GM19438 (cell line): ENCODE data around the gene TECPR1.
A peak's percentile ranks its signal among the peaks of the same experiment; 100 is the strongest.

Source experiments
- ATAC-seq: cut with Tn5 transposase; IDR thresholded peaks from one replicate; pipeline ENCODE4 v1.9.1; 2021; ENCODE audit warnings: low read depth; ENCODE audit not compliant: unreplicated experiment

The TECPR1 gene, protein sequence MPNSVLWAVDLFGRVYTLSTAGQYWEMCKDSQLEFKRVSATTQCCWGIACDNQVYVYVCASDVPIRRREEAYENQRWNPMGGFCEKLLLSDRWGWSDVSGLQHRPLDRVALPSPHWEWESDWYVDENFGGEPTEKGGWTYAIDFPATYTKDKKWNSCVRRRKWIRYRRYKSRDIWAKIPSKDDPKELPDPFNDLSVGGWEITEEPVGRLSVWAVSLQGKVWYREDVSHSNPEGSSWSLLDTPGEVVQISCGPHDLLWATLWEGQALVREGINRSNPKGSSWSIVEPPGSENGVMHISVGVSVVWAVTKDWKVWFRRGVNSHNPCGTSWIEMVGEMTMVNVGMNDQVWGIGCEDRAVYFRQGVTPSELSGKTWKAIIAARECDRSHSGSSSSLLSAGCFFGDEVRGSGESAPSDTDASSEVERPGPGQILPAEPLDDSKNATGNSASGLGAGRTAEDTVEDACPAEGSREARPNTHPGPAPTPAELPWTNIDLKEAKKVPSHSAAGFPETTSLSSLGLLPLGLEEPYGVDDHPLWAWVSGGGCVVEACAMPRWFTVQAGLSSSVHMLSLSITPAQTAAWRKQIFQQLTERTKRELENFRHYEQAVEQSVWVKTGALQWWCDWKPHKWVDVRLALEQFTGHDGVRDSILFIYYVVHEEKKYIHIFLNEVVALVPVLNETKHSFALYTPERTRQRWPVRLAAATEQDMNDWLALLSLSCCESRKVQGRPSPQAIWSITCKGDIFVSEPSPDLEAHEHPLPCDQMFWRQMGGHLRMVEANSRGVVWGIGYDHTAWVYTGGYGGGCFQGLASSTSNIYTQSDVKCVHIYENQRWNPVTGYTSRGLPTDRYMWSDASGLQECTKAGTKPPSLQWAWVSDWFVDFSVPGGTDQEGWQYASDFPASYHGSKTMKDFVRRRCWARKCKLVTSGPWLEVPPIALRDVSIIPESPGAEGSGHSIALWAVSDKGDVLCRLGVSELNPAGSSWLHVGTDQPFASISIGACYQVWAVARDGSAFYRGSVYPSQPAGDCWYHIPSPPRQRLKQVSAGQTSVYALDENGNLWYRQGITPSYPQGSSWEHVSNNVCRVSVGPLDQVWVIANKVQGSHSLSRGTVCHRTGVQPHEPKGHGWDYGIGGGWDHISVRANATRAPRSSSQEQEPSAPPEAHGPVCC

DNA sequence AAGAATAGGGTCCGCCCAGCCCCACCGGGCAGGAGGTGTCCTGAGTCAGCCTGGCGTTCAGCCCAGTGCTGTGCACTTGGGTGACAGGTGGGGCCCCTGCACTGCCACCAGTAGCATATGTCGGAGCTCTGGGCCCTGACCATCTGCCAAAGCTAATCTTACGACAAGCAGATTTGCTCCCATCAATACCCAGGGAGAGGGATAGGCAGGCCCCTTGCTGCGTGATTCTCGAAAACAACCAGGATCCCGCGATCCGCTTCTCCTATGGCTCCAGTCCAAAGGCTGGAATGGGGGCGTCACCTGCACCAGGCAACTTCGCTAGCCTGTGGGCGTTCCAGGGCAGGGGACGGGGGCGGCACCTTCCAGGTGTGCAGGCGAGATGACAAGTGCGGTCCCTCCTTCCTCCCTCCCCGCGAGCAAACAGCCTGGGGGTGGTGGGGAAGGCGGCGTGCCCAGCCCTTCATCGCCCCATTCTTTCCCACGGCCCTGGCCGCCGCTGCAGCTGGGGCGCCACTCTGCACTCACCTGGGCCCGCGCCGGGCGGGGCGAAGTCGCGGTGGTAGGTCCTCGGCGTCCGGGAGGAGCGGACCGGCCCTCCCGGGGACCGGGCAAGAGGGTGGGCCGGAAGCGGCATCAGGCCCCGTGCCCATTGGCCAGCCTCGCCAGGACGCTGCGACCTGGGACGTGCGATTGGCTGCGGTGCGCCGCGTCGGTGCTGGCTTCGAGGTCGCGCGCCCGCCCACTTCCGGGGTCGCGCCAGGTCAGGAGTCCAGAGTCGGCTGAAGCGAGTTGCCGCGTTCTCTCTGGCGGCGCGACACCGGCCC lies at the start of gene TECPR1:
Gene TECPR1 (minus strand): TSS at position 632 of the 824 bp plus-strand sequence. CDS start 6,086 bp downstream, outside the sequence.
- peak; percentile 94 for ATAC-seq

DNA sequence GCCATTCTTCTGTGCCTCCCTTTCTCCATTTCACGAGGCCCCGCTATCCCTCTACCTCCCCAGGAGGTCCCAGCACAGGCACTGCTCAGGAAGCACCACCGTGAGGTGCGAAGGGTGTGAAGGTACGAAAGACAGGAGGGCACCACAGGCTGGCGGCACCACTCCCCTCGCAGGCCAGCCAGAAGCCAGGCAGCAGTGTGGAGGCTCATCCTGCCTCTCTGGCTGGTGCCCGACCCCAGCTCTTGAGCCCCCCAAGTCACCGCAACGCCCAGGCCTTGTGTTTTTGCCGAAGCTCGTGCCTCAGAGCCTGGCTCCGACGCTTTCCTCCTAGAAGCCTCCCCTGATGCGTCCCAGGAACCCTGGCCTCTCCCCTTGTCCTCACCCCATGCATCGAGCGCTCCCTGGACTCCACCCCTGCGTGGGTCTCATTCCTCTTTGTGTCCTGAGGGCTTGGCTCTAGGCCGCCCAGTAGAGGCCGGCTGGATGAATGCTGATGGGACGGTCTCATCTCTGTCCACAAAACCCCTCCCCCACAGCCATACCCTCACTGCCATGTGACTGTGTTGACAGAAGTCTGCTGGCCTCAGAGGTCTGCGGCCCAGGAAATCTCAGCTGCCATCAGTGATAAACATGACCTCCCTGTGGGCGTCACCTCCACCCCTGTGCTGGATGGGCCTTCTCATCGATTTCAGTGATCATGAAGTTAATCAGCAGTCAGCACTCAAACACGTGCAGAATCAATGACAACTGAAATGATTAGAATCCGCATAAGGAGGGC lies 48.8 kb upstream of the TECPR1 start:
- no peak for ATAC-seq

DNA sequence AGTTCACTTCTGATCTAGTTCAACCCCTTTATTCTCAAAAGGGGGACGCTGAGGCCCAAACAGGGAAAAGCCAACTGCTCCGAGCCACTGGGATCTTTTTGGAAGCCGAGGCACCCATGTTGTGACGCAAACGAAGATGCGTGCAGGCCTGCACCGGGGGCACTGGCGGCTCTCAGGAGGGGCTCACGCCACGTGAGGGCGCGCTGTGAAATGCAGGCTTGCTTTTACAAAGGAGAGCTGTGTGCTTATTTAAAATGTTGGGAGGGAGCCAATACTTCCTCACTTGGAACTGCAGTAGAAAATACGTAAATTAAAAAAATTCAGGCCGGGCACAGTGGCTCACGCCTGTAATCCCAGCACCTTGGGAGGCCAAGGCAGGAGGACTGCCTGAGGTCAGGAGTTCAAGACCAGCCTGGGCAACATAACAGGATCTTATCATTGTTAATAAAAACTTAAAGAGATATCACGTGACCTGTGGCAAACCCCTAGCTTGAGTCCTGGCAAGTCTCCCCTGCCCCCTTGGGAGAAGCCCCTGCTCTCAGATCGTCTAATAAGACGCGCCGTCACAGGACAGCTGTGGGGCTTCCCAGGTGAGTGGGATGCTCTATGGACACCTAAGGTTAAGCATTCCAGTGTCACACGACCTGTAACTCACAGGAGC lies 45.7 kb upstream of the TECPR1 start:
- no peak for ATAC-seq

DNA sequence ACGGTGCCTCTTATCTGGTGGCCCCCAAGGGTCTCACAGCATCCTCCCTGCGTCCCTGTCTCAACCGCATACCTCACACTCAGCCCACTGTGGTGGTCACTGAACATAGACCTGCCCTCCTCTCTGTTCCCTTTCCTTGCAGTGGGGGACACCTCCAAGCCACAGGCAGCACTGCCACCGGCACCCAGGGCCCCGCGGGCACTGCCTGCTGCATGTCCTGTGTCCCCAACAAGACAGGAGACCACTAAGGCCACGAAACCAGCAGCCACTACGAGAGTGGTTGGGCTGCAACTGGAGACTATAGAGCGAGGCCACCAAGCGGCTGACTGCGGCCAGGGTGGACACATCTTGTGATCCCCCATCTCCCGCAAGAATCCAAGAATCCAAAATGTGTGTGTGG lies 44.8 kb upstream of the TECPR1 start:
- ATAC-seq, result no peak

DNA sequence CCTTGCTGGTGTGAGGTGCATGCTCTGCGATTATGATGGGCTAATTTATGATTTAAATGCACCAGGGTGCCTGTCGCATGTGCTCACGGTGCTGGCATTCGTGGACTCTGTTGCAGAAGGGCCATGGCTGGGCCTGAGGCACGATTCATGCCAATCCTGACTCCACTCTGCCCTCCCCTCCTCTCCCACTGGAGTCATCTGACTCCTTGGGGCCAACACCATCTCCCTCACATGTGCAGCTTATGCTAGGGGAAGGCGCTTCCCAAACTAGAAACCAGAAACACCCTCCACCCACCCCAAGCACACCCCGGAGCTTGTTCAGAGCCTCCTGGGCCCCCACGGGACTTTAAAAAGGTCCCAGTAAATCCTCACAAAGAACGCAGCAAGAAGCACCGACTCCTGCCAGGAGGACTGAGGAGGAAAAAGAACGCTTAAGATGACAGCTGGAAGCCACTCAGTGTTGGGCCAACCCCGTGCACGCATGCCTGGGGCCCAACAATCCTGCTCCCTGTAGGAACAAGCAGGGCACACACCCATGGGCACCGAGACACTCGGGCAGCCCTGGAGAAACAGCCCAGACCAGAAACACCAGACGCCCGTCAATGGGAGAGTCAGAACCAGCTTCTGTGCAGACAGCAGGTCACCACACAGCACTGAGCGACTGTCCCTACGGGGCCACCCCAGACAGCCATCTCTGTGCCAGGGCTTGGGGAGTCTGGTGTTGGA lies 43.6 kb upstream of the TECPR1 start:
- ATAC-seq, result no peak

DNA sequence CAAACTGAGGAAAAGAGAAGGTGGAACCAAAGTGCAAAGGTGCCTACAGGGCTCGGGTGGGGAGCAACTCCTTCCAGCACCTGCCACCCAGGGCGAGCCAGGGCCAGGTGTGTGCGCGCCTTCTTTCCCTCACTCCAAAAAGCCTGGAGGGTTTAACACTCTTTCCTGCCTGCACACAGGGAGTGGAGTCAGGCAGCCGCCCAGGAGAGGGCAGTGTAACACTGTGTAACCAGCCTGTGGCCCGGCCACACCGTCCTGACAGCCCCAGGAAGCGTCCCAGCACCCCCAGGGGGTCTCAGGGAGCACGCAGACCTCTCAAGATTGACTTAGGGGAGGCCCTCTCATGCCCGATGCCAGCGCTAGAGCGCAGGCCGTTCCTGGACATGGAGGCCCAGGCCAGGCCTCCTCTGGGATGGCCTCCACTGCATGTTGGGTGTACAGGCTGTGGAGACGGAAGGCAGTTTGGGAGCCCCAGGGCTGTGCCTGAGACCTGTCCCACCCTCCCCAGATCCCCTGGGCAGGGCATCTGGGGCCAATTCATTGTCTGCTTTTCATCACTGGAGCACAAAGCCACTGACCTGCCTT lies 42.9 kb upstream of the TECPR1 start:
- ATAC-seq, result peak; percentile 83

DNA sequence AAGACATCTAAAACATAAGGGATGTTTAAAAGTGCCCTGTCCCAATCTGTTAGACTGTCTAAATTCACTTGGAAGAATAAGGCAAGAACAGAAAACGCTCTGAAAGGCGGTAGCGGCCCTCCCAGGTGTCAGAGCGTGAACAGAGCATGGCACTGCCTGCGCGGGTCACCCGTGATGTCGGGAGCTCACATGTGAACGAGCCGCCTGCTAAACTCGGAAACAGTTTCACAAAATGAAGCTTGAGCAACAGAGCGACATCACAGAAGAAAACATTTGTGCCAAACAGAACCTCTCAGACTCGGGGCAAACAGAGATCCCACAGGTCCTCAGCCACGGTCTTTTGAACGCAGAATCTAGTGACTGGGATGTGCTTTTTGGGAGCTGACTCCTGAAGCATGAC lies 42.3 kb upstream of the TECPR1 start:
- ATAC-seq, result no peak

DNA sequence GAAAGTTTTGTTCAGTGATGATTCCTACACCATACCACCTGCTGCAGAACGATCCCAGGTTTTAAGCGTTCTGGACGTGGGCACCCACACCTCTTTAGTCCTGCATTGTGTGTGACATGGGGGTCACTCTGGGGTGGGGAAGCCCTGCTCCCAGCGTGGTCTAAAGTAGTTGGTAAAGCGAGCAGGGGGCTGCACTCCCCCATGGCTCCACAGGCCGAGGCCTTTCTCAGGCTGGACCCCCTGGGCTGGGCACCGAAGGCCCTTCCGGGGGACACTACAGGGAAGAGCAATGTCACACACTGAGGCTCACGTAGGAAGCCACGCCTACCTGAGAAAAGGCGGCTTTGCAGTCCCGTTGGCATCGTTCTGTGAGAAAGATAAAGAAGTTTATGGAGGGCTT lies 41.7 kb upstream of the TECPR1 start:
- ATAC-seq, result no peak

DNA sequence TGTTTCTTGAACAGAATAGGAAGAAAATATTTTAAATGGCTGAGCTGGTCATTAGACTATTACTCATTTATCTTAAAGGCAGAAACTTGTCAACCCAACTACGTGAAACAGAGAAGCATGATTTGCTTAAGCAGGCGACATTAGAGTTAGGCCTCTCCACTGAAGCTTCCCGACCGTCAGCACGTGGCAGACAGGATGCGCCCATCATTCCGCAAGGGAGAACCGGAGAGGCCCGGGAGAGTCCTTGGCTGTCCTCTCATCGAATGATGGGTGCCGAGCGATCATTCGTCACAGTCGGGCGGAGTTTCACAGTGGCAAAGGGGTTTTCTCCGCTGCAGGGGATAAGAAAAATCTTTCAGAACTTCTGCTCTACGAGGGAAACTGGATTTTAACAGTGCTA lies 41.2 kb upstream of the TECPR1 start:
- no peak for ATAC-seq

DNA sequence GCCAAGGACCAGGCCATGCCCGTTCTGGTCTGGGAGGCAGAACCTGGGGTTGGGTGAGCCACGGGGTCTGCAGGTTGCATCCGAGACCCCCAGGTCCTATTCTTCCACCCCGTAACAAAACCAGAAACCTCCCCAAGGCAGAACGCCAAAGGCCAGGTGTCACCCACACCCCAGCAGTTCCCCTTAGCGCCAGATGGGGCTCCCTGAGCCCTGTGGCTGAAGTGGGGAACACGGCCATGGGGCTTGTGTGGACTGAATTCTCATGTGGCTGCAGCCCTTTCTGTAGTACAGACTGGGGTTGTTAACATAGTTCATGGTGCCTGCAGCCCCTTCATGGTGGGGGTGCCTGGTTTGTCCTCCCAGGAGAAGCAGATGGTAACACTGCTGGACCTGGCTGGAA lies 39.7 kb upstream of the TECPR1 start:
- no peak for ATAC-seq

DNA sequence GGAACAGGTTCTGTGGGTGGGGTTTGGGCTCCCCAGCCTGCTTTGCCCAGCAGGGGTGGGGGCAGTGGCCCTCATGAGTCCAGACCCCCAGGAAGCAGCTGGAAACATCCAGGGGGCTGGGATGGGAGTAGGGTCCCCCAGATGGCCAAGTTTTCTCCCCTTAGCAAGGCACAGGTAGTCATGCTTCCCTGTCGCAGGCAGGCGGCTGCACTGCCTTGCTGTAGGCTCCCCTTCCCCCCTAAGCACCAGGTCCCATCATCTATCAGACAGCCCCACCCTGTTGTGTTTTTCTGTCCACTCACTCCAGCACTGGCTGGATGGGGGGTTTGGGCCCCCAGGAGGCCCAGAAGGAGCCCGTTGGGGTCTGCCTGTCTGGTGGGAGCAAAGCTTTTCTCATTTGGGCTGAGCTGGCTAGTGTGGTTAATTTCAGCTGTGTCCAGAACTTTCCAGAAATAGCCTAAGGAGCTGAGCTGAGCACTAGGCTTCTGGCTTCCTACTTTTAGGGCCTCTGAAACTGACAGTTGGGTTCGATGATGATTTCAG lies 37.4 kb upstream of the TECPR1 start:
- no peak for ATAC-seq

DNA sequence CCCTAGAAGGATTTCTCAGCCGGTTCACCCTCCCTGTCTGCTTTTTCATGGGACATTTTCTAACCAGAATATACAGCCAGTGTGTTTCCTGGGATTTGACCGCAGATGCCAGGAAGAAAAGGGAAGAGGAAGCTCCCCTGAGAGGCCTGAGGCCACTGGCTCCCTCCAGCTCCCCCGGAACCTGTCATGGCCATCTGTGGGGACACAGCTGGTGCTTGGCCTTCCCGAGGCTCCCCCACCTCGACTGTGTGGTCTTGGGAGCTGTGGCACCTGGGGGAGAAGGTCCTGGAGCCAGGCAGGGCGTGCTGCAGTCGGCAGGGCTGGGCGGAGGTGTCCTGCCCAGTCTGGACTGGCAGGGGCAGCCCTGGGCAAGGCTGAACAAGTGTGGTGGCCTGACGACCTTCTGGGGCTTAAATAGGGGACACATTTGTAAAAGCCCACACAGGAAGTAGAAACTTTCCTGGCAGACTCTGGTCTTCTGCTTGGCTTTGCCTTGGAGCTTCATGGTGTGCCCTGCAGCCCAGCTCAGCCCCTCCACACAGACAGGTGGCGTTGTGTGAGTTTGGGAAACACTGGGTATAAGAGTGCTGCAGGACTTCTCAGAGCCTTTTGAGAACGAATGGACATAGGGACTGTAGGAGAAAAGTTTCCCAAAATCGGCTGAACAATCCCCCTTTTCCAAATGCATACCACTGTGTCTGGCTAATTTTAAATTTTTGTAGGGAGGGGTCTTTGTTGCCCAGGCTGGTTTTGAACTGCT lies 36.2 kb upstream of the TECPR1 start:
- ATAC-seq, result no peak

DNA sequence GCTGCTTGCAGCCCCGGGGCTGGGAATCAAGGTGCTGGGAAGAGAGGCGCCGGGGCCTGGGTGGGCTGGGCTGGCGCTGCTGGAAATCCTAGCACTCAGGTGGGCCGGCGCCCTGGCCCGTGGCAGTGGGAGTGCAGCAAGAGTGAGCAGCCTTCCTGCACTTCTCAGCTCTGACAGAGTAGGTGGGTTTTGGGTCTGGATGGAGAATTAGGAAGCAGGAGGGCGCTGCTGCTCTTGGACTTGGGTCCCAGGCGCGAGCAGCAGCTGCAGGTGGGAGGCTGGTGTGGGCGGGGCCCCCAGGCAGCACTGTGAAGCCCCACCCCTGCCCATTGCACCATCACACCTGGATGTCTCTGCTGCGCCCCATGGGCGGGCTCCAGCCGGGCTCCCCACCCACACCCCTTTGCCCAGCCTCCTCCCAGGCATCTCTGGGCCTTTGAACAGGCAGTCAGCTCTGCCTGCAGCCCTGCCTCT lies 35.5 kb upstream of the TECPR1 start:
- no peak for ATAC-seq

DNA sequence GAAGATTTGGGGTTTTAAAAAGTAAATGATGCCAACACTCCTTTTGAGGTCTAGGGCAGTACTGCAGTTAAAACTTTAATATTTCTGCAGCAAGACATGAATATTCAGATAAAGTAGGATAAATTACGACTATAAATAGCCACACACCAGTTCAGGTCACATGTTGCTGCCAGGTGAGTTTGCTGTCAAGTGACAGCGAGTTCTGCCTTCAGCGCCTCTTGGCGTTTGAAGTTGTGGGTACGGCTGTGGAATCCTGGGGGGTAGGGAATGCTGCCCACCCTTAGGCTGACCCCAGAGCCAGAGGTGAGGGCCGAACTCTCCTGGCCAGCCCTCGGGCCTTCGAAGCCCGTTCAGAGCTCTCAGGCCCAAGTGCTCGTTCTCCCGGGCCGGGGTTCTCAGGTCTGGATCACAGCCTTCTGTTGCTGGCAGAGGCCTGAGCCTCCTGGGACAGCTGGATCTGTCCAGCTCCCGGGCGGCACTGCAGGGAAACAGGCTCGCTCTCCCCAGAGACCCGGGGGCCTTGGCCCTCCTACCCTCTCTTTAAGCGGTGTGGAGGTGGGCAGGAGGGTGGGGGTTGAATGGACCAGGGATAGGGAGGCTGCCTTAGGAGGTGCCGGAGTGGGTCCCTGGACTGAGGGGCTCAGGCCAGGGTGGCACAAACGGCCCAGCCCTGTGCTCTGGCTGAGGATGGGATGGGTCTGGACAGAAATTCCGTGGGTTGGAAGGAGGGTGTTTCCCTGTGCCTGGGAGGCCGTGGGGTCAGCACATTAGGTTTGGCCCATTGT lies 34.9 kb upstream of the TECPR1 start:
- no peak for ATAC-seq

DNA sequence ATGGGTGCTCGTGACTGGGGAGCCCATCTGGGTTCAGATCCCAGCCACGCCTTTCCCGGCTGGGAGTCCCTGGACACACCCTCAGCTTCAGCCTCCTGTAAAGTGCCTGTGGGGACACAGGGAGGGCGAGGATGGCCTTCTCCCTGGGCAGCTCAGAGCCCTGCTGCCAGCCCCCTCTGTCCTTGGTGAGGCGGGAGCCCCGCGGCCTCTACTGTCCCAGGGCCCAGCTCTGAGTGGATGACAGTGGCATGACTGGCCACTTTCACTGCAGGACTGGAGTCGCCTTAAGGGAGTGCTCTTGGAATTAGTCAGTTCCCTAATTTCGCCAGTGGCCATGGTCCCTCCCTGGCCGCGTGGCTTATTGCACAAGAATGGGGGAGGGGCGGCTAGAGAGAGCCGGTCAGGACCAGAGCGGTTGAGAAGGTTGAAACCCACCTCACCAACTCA lies 34.1 kb upstream of the TECPR1 start:
- no peak for ATAC-seq
